Right atrium auricular region (tissue), 2 donors: Measurements from ENCODE around the gene C12orf57. TPM values are rescaled to one million over a fixed set of nuclear protein-coding genes. Genes with fewer than 3 reads are reported as not detected.

Source experiments
- DNase-seq: peaks from one replicate; pipeline ENCODE4 v3.0.0-alpha.2; 2019; ENCODE audit warnings: low spot score
- H3K27ac ChIP-seq, 2 donors: fragments of 200-600 bp; sonication (generic); 1 replicate in 1 of 2; 2 replicates in 1 of 2; pipeline ENCODE4 v1.5.1; 2016 to 2019
- H3K27me3 ChIP-seq, 2 donors: fragments of 200-600 bp; sonication (generic); one replicate each; pipeline versions ENCODE4 v1.5.1 to v1.6.0; 2017 to 2019
- H3K36me3 ChIP-seq: fragments of 200-600 bp; sonication (generic); one replicate; pipeline ENCODE4 v1.5.1; 2016
- H3K4me1 ChIP-seq, 2 donors: fragments of 200-600 bp; sonication (generic); one replicate each; pipeline versions ENCODE4 v1.5.1 to v1.6.0; 2017 to 2019
- H3K4me3 ChIP-seq, 2 donors: fragments of 200-600 bp; sonication (generic); 1 replicate in 1 of 2; 2 replicates in 1 of 2; pipeline ENCODE4 v1.5.1; 2017 to 2019; ENCODE audit warnings: mild to moderate bottlenecking in 1 of 2, moderate library complexity in 1 of 2
- H3K9me3 ChIP-seq, 2 donors: fragments of 200-600 bp; sonication (generic); one replicate each; pipeline ENCODE4 v1.5.1; 2019
- CTCF ChIP-seq, 2 donors: fragments of 200-600 bp; sonication (generic); IDR thresholded peaks; one replicate each; pipeline ENCODE4 v1.5.1; 2019; ENCODE audit warnings: antibody characterized with exemption in 2 of 2
- total RNA-seq, 2 donors: library from RNA; depleted of rRNA; stranded (reverse); fragments of >200 nt; gene quantifications; one replicate each; pipeline ENCODE4 v1.1.0, GENCODE V29; 2016

Gene C12orf57
- total RNA-seq, 2 donors from 2014 or later: 398 to 533 TPM

- peak; percentile 79 for DNase-seq
- no peak for TF ChIP-seq CTCF (IDR thresholded peaks at IDR 0.05)
- Histone ChIP-seq H3K27ac (peak overlapping the region; percentile 67 to 74), H3K4me1 (peaks cover 0 to 51% of the 10 kb centered on the region in 2 donors), H3K36me3 (peaks cover 12% of the 10 kb centered on the region), H3K27me3 (no peaks in the 10 kb centered on the region), H3K4me3 (peak overlapping the region in 1 of 2 donors; percentile 27), H3K9me3 (no peaks in the 10 kb centered on the region)
Observed at GRCh38 chr12:6961278-6961694, 17.5 kb downstream of the C12orf57 start.

GRCh38 chr12:6961695-6962284 lies 18.0 kb downstream of the C12orf57 start:
- peaks cover 0 to 51% of the 10 kb centered on the region in 2 donors for H3K4me1 ChIP-seq
- peaks cover 17% of the 10 kb centered on the region for H3K36me3 ChIP-seq
- peak overlapping the region in 1 of 2 donors; percentile 27 for H3K4me3 ChIP-seq
- no peaks in the 10 kb centered on the region for H3K9me3 ChIP-seq
- H3K27ac ChIP-seq: peak overlapping the region; percentile 67 to 74
- peak; percentile 41 to 53 for TF ChIP-seq CTCF (IDR thresholded peaks at IDR 0.05)
- no peaks in the 10 kb centered on the region for H3K27me3 ChIP-seq
- DNase-seq: peak; percentile 86

- Histone ChIP-seq H3K27ac (peak overlapping the region; percentile 67 to 74), H3K9me3 (no peaks in the 10 kb centered on the region), H3K4me3 (peak overlapping the region in 1 of 2 donors; percentile 27), H3K36me3 (peaks cover 23% of the 10 kb centered on the region), H3K4me1 (peaks cover 0 to 51% of the 10 kb centered on the region in 2 donors), H3K27me3 (no peaks in the 10 kb centered on the region)
- DNase-seq: no peak
- TF ChIP-seq CTCF (IDR thresholded peaks at IDR 0.05): no peak
Observed at GRCh38 chr12:6962285-6963015, 18.6 kb downstream of the C12orf57 start.

- Histone ChIP-seq H3K27ac (no peak overlapping the region), H3K4me3 (no peak overlapping the region), H3K27me3 (no peaks in the 10 kb centered on the region), H3K9me3 (no peaks in the 10 kb centered on the region), H3K4me1 (peaks cover 0 to 52% of the 10 kb centered on the region in 2 donors), H3K36me3 (peaks cover 31% of the 10 kb centered on the region)
- DNase-seq: no peak
- TF ChIP-seq CTCF (IDR thresholded peaks at IDR 0.05): no peak
Observed at GRCh38 chr12:6963016-6963731, 19.4 kb downstream of the C12orf57 start.

GRCh38 chr12:6963791-6964413 lies 20.1 kb downstream of the C12orf57 start:
- no peak overlapping the region for H3K27ac ChIP-seq
- peaks cover 0 to 53% of the 10 kb centered on the region in 2 donors for H3K4me1 ChIP-seq

More at GRCh38 chr12:6963791-6964413, 20.1 kb downstream of the C12orf57 start:
- H3K9me3 ChIP-seq: no peaks in the 10 kb centered on the region
- no peaks in the 10 kb centered on the region for H3K27me3 ChIP-seq
- H3K4me3 ChIP-seq: no peak overlapping the region
- no peak for TF ChIP-seq CTCF (IDR thresholded peaks at IDR 0.05)
- no peak for DNase-seq
- peaks cover 38% of the 10 kb centered on the region for H3K36me3 ChIP-seq
